PC-3 (cell line): ENCODE measurements around the gene MMS19.

ENCODE experiments used
- EZH2phosphoT487 ChIP-seq: fragments of 300-600 bp; sonication (generic); IDR thresholded peaks from 2 replicates; pipeline ENCODE4 v1.6.1; 2018; ENCODE audit warnings: mild to moderate bottlenecking, antibody characterized with exemption, low read length, borderline replicate concordance
- TF ChIP-seq, protein P1 (sequence below): fragments of 300-600 bp; sonication (generic); conservative IDR thresholded peaks from 2 replicates; pipeline ENCODE4 v1.5.1; 2017; ENCODE audit warnings: antibody characterized with exemption, low read depth, mild to moderate bottlenecking, low read length

DNA sequence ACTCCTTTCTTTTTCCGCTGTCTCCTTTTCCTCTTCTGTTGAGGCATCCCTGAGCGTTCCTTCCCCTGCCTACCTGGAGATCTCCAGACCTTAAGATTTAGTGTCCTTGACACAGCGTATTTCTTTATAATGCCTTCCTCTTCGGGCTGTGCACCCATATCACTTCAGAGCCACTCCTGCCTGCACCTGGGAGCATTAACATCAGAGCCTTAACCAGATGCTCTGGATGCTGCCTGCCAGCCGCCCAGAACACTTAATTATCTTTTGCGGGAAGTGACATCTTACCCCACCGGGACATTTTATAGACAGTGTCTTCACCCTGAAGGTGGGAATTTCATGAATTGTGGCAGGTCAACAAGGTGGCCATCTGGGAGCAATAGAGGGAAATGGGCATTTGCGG is 24.7 kb upstream of the MMS19 start:
- TF ChIP-seq, protein P1, sequence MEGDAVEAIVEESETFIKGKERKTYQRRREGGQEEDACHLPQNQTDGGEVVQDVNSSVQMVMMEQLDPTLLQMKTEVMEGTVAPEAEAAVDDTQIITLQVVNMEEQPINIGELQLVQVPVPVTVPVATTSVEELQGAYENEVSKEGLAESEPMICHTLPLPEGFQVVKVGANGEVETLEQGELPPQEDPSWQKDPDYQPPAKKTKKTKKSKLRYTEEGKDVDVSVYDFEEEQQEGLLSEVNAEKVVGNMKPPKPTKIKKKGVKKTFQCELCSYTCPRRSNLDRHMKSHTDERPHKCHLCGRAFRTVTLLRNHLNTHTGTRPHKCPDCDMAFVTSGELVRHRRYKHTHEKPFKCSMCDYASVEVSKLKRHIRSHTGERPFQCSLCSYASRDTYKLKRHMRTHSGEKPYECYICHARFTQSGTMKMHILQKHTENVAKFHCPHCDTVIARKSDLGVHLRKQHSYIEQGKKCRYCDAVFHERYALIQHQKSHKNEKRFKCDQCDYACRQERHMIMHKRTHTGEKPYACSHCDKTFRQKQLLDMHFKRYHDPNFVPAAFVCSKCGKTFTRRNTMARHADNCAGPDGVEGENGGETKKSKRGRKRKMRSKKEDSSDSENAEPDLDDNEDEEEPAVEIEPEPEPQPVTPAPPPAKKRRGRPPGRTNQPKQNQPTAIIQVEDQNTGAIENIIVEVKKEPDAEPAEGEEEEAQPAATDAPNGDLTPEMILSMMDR, result no peak
- TF ChIP-seq EZH2phosphoT487, result no peak
